Measurements from ENCODE around the gene NFXL1.

NFXL1 gene

GRCh38 chr4:47852136-47852535, 62.2 kb downstream of the NFXL1 start:
- Histone ChIP-seq H2AFZ (ENCODE audit: low read depth, low read length, severe bottlenecking) (no peak overlapping the region), H3K4me3 (ENCODE audit: insufficient read depth, low read length, poor library complexity, severe bottlenecking) (no peak overlapping the region), H3K9me2 (replicated peaks; ENCODE audit: insufficient read depth, low read length) (no peaks in the 10 kb centered on the region), H4K20me1 (ENCODE audit: low read depth, low read length) (no peaks in the 10 kb centered on the region), H3K27ac (ENCODE audit: low read depth, low read length) (no peak overlapping the region), H3K9me3 (ENCODE audit: insufficient read depth, low read length) (no peaks in the 10 kb centered on the region), H3K27me3 (ENCODE audit: low read length) (no peaks in the 10 kb centered on the region), H3K36me3 (ENCODE audit: low read length) (peaks cover 43% of the 10 kb centered on the region), H3K4me2 (ENCODE audit: low read depth, low read length, poor library complexity, severe bottlenecking) (no peak overlapping the region), H3K79me2 (ENCODE audit: insufficient read depth, low read length) (no peaks in the 10 kb centered on the region), H3K9ac (ENCODE audit: low read length) (no peak overlapping the region), H3F3A (ENCODE audit: insufficient read depth) (no peaks in the 10 kb centered on the region)
- TF ChIP-seq CTCF (IDR thresholded peaks at IDR 0.05; ENCODE audit: insufficient read depth, low read length, poor library complexity, severe bottlenecking) (no peak), EZH2phosphoT487 (conservative IDR thresholded peaks at IDR 0.05; ENCODE audit: low read length) (no peak)

- H3K4me3 ChIP-seq (ENCODE audit: insufficient read depth, low read length, poor library complexity, severe bottlenecking): no peak overlapping the region
- H3K9ac ChIP-seq (ENCODE audit: low read length): no peak overlapping the region
- no peak overlapping the region for H2AFZ ChIP-seq (ENCODE audit: low read depth, low read length, severe bottlenecking)
- H3K79me2 ChIP-seq (ENCODE audit: insufficient read depth, low read length): no peaks in the 10 kb centered on the region
- no peaks in the 10 kb centered on the region for H4K20me1 ChIP-seq (ENCODE audit: low read depth, low read length)
- no peak for TF ChIP-seq CTCF (IDR thresholded peaks at IDR 0.05; ENCODE audit: insufficient read depth, low read length, poor library complexity, severe bottlenecking)
- TF ChIP-seq EZH2phosphoT487 (conservative IDR thresholded peaks at IDR 0.05; ENCODE audit: low read length): no peak
- H3K27ac ChIP-seq (ENCODE audit: low read depth, low read length): no peak overlapping the region
- H3K4me2 ChIP-seq (ENCODE audit: low read depth, low read length, poor library complexity, severe bottlenecking): no peak overlapping the region
- H3K36me3 ChIP-seq (ENCODE audit: low read length): peaks cover 42% of the 10 kb centered on the region
- H3F3A ChIP-seq (ENCODE audit: insufficient read depth): no peaks in the 10 kb centered on the region
- no peaks in the 10 kb centered on the region for H3K9me2 ChIP-seq (replicated peaks; ENCODE audit: insufficient read depth, low read length)
- H3K9me3 ChIP-seq (ENCODE audit: insufficient read depth, low read length): no peaks in the 10 kb centered on the region
- no peaks in the 10 kb centered on the region for H3K27me3 ChIP-seq (ENCODE audit: low read length)
Measured at GRCh38 chr4:47849466-47849865, 64.9 kb downstream of the NFXL1 start.

GRCh38 chr4:47848041-47848440, 66.3 kb downstream of the NFXL1 start:
- H4K20me1 ChIP-seq (ENCODE audit: low read depth, low read length): no peaks in the 10 kb centered on the region
- no peak overlapping the region for H3K27ac ChIP-seq (ENCODE audit: low read depth, low read length)
- H3K9me2 ChIP-seq (replicated peaks; ENCODE audit: insufficient read depth, low read length): no peaks in the 10 kb centered on the region
- H3K4me3 ChIP-seq (ENCODE audit: insufficient read depth, low read length, poor library complexity, severe bottlenecking): no peak overlapping the region
- TF ChIP-seq EZH2phosphoT487 (conservative IDR thresholded peaks at IDR 0.05; ENCODE audit: low read length): no peak
- no peak for TF ChIP-seq CTCF (IDR thresholded peaks at IDR 0.05; ENCODE audit: insufficient read depth, low read length, poor library complexity, severe bottlenecking)
- H3K27me3 ChIP-seq (ENCODE audit: low read length): no peaks in the 10 kb centered on the region
- no peaks in the 10 kb centered on the region for H3K9me3 ChIP-seq (ENCODE audit: insufficient read depth, low read length)
- no peaks in the 10 kb centered on the region for H3F3A ChIP-seq (ENCODE audit: insufficient read depth)
- H3K9ac ChIP-seq (ENCODE audit: low read length): no peak overlapping the region
- H3K79me2 ChIP-seq (ENCODE audit: insufficient read depth, low read length): no peaks in the 10 kb centered on the region
- no peak overlapping the region for H3K4me2 ChIP-seq (ENCODE audit: low read depth, low read length, poor library complexity, severe bottlenecking)
- peaks cover 42% of the 10 kb centered on the region for H3K36me3 ChIP-seq (ENCODE audit: low read length)
- no peak overlapping the region for H2AFZ ChIP-seq (ENCODE audit: low read depth, low read length, severe bottlenecking)

All from SU-DHL-6 (cell line).